ENCODE results near the gene NRGN. TPM values are rescaled to one million over a fixed set of nuclear protein-coding genes. Genes with fewer than 3 reads are reported as not detected.

NRGN gene
- total and polyA plus RNA-seq, 10 of the 15 experiments (the other 5 are each of a cell fraction or from before 2014, with no cell fraction given) = 0.36 to 3.2 (median 1.1) TPM; not detected in 2

DNA sequence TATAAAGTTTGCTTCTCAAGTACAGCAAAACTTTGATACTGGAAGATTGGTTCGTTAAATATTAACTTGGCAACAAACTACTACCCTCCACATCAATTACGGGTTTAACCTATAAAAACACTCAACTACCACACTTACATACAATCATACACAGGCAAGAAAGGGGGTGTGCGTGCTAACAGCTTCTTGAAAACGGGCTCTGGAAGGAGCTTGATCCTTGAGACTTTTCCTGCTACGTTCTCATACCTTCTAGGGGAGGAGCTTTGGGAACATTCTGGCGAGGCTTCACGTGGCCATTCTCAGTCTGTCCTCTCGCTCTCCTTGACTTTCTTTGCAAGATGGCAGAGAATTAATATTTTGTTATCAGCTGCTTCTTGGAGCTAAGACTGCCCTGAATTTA lies 29.2 kb downstream of the NRGN start (continued):
- no peak for TF ChIP-seq EP300 (IDR thresholded peaks at IDR 0.05; ENCODE audit: borderline replicate concordance in 1 of 2, control insufficient read depth in 1 of 2, low read depth in 2 of 2, low read length in 2 of 2)
- no peak for TF ChIP-seq POLR2A (IDR thresholded peaks at IDR 0.05; ENCODE audit: low read depth, low read length)
- TF ChIP-seq NBN (IDR thresholded peaks at IDR 0.05) = no peak
- no peak for TF ChIP-seq BACH1 (IDR thresholded peaks at IDR 0.05; ENCODE audit: borderline replicate concordance)
- no peak for TF ChIP-seq MYC (IDR thresholded peaks at IDR 0.05; ENCODE audit: insufficient read depth, insufficient read length, insufficient replicate concordance, low read length, severe bottlenecking)
- TF ChIP-seq ATF2 (IDR thresholded peaks at IDR 0.05; ENCODE audit: low read length) = no peak
- no peak for TF ChIP-seq ASH2L (IDR thresholded peaks at IDR 0.05; ENCODE audit: borderline replicate concordance, low read depth)
- TF ChIP-seq, protein P1, sequence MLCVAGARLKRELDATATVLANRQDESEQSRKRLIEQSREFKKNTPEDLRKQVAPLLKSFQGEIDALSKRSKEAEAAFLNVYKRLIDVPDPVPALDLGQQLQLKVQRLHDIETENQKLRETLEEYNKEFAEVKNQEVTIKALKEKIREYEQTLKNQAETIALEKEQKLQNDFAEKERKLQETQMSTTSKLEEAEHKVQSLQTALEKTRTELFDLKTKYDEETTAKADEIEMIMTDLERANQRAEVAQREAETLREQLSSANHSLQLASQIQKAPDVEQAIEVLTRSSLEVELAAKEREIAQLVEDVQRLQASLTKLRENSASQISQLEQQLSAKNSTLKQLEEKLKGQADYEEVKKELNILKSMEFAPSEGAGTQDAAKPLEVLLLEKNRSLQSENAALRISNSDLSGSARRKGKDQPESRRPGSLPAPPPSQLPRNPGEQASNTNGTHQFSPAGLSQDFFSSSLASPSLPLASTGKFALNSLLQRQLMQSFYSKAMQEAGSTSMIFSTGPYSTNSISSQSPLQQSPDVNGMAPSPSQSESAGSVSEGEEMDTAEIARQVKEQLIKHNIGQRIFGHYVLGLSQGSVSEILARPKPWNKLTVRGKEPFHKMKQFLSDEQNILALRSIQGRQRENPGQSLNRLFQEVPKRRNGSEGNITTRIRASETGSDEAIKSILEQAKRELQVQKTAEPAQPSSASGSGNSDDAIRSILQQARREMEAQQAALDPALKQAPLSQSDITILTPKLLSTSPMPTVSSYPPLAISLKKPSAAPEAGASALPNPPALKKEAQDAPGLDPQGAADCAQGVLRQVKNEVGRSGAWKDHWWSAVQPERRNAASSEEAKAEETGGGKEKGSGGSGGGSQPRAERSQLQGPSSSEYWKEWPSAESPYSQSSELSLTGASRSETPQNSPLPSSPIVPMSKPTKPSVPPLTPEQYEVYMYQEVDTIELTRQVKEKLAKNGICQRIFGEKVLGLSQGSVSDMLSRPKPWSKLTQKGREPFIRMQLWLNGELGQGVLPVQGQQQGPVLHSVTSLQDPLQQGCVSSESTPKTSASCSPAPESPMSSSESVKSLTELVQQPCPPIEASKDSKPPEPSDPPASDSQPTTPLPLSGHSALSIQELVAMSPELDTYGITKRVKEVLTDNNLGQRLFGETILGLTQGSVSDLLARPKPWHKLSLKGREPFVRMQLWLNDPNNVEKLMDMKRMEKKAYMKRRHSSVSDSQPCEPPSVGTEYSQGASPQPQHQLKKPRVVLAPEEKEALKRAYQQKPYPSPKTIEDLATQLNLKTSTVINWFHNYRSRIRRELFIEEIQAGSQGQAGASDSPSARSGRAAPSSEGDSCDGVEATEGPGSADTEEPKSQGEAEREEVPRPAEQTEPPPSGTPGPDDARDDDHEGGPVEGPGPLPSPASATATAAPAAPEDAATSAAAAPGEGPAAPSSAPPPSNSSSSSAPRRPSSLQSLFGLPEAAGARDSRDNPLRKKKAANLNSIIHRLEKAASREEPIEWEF (IDR thresholded peaks at IDR 0.05; ENCODE audit: insufficient replicate concordance, low read depth, low read length) = no peak
- TF ChIP-seq, protein P2, sequence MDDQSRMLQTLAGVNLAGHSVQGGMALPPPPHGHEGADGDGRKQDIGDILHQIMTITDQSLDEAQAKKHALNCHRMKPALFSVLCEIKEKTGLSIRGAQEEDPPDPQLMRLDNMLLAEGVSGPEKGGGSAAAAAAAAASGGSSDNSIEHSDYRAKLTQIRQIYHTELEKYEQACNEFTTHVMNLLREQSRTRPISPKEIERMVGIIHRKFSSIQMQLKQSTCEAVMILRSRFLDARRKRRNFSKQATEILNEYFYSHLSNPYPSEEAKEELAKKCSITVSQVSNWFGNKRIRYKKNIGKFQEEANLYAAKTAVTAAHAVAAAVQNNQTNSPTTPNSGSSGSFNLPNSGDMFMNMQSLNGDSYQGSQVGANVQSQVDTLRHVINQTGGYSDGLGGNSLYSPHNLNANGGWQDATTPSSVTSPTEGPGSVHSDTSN (IDR thresholded peaks at IDR 0.05; ENCODE audit: insufficient replicate concordance, low read depth, low read length) = no peak
- no peak for TF ChIP-seq ESRRA (IDR thresholded peaks at IDR 0.05; ENCODE audit: low read length)
- TF ChIP-seq, protein P3, sequence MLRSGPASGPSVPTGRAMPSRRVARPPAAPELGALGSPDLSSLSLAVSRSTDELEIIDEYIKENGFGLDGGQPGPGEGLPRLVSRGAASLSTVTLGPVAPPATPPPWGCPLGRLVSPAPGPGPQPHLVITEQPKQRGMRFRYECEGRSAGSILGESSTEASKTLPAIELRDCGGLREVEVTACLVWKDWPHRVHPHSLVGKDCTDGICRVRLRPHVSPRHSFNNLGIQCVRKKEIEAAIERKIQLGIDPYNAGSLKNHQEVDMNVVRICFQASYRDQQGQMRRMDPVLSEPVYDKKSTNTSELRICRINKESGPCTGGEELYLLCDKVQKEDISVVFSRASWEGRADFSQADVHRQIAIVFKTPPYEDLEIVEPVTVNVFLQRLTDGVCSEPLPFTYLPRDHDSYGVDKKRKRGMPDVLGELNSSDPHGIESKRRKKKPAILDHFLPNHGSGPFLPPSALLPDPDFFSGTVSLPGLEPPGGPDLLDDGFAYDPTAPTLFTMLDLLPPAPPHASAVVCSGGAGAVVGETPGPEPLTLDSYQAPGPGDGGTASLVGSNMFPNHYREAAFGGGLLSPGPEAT (IDR thresholded peaks at IDR 0.05; ENCODE audit: low read depth) = no peak

Data from GM12878 (cell line).